Calu3 (cell line): ENCODE results near the gene C2CD4D. TPM values are rescaled to one million over a fixed set of nuclear protein-coding genes. Genes with fewer than 3 reads are reported as not detected.

Experiments
- BruUV-seq: library from RNA; stranded (reverse); fragments of 400-500 nt; replicated peaks from 2 replicates; lab custom pipeline; 2021; lab: Mats Ljungman, UMichigan
- CTCF ChIA-PET: fragments of 300-600 bp; sonication (Branson Sonifier 250); formaldehyde crosslinking; loops from one replicate; lab custom pipeline; 2022; ENCODE audit warnings: antibody characterized with exemption; lab: Charles Lee
- DNase-seq: peaks from one replicate; pipeline ENCODE4 v3.0.0; 2022
- H3K27ac Mint-ChIP-seq: one replicate; pipeline ENCODE4 v1.8.0; 2022; ENCODE audit warnings: mixed read lengths; ENCODE audit not compliant: unreplicated experiment
- H3K27me3 Mint-ChIP-seq: one replicate; pipeline ENCODE4 v1.8.0; 2022; ENCODE audit warnings: mixed read lengths; ENCODE audit not compliant: unreplicated experiment
- H3K36me3 Mint-ChIP-seq: one replicate; pipeline ENCODE4 v1.8.0; 2022; ENCODE audit warnings: mild to moderate bottlenecking, moderate library complexity, mixed read lengths; ENCODE audit not compliant: insufficient read depth, unreplicated experiment
- H3K4me1 Mint-ChIP-seq: one replicate; pipeline ENCODE4 v1.8.0; 2022; ENCODE audit warnings: mild to moderate bottlenecking, low read depth, mixed read lengths; ENCODE audit not compliant: unreplicated experiment
- H3K4me3 Mint-ChIP-seq: one replicate; pipeline ENCODE4 v1.8.0; 2022; ENCODE audit warnings: mild to moderate bottlenecking, low read depth, moderate library complexity, mixed read lengths; ENCODE audit not compliant: unreplicated experiment
- H3K9me3 Mint-ChIP-seq: one replicate; pipeline ENCODE4 v1.8.0; 2022; ENCODE audit warnings: low read depth, mixed read lengths; ENCODE audit not compliant: unreplicated experiment
- CTCF ChIP-seq: fragments of 200-600 bp; IDR thresholded peaks from one replicate; pipeline ENCODE4 v1.8.0; 2022; ENCODE audit warnings: antibody characterized with exemption; ENCODE audit not compliant: unreplicated experiment
- intact Hi-C: fragments of 100-400 bp; cut with micrococcal nuclease; formaldehyde crosslinking; loops from one replicate; pipeline ENCODE4 v1.10.0; 2022; ENCODE audit not compliant: unreplicated experiment
- total RNA-seq: library from RNA; stranded (reverse); gene quantifications from 2 replicates; pipeline ENCODE4 v1.2.3, GENCODE V29; 2022

The C2CD4D gene
- total RNA-seq, 1 experiment from 2014 or later: 2.5 TPM

GRCh38 chr1:151854658-151855057 lies 15.0 kb upstream of the C2CD4D start:
- H3K4me1 Mint-ChIP-seq: no peaks in the 10 kb centered on the region
- no peaks in the 10 kb centered on the region for H3K36me3 Mint-ChIP-seq
- no peak overlapping the region for H3K27ac Mint-ChIP-seq
- intact Hi-C loops: no loop called here
- DNase-seq: no peak
- peaks cover 45% of the 10 kb centered on the region for H3K27me3 Mint-ChIP-seq
- TF ChIP-seq CTCF: no peak
- no peak overlapping the region for H3K4me3 Mint-ChIP-seq
- H3K9me3 Mint-ChIP-seq: no peaks in the 10 kb centered on the region
- CTCF ChIA-PET: no interaction called here
- BruUV-seq: no TSS peak

GRCh38 chr1:151853411-151853943 lies 13.9 kb upstream of the C2CD4D start, which contains the start of gene THEM5:
TSS of gene THEM5 (minus strand) at chr1:151853712. CDS start at chr1:151853565, 147 bp downstream.
- DNase-seq: no peak
- TF ChIP-seq CTCF: no peak
- intact Hi-C loops: no loop called here
- H3K27me3 Mint-ChIP-seq: peaks cover 47% of the 10 kb centered on the region
- no TSS peak for BruUV-seq
- no peak within 1 kb of the TSS for H3K27ac Mint-ChIP-seq
- no peaks in the 10 kb centered on the region for H3K36me3 Mint-ChIP-seq
- CTCF ChIA-PET: no interaction called here
- no peak within 1 kb of the TSS for H3K4me3 Mint-ChIP-seq
- no peaks in the 10 kb centered on the region for H3K9me3 Mint-ChIP-seq
- no peaks in the 10 kb centered on the region for H3K4me1 Mint-ChIP-seq

- intact Hi-C loops: no loop called here
- Mint-ChIP-seq H3K27ac (no peak overlapping the region), H3K36me3 (no peaks in the 10 kb centered on the region), H3K9me3 (no peaks in the 10 kb centered on the region), H3K4me1 (no peaks in the 10 kb centered on the region), H3K4me3 (no peak overlapping the region), H3K27me3 (peaks cover 44% of the 10 kb centered on the region)
- no TSS peak for BruUV-seq
- no peak for TF ChIP-seq CTCF
- no peak for DNase-seq
- CTCF ChIA-PET: no interaction called here
Observed at GRCh38 chr1:151852733-151853132, 13.1 kb upstream of the C2CD4D start.

- Mint-ChIP-seq H3K36me3 (no peaks in the 10 kb centered on the region), H3K27me3 (peaks cover 35% of the 10 kb centered on the region), H3K4me1 (peaks cover under 1% of the 10 kb centered on the region), H3K9me3 (no peaks in the 10 kb centered on the region), H3K4me3 (no peak overlapping the region), H3K27ac (no peak overlapping the region)
- no peak for DNase-seq
- CTCF ChIA-PET: no interaction called here
- no TSS peak for BruUV-seq
- TF ChIP-seq CTCF: no peak
- intact Hi-C loops: no loop called here
Observed at GRCh38 chr1:151851886-151852285, 12.3 kb upstream of the C2CD4D start.
